PFSK-1 (cell line): ENCODE data around the gene KIAA0753.

Experiments
- POLR2AphosphoS5 ChIP-seq: IDR thresholded peaks from 2 replicates; pipeline ENCODE4 v1.6.1; 2012; ENCODE audit warnings: low read depth, mild to moderate bottlenecking, control low read depth, low read length, moderate library complexity
- SIN3A ChIP-seq: IDR thresholded peaks from 2 replicates; pipeline ENCODE4 v1.6.1; 2012; ENCODE audit warnings: mild to moderate bottlenecking, low read length, moderate library complexity, borderline replicate concordance; ENCODE audit not compliant: insufficient read depth
- TAF1 ChIP-seq: IDR thresholded peaks from 2 replicates; pipeline ENCODE4 v1.6.1; 2012; ENCODE audit warnings: low read length, control low read depth, borderline replicate concordance; ENCODE audit not compliant: insufficient read depth
- TF ChIP-seq, protein P1 (sequence below), 2 experiments: IDR thresholded peaks; 2 replicates each; pipeline versions ENCODE4 v1.6.1 to v1.8.0; 2011 to 2012; ENCODE audit warnings: low read depth in 2 of 2, low read length in 2 of 2, control low read depth in 1 of 2, inconsistent platforms in 1 of 2, mild to moderate bottlenecking in 1 of 2, moderate library complexity in 1 of 2; ENCODE audit not compliant: insufficient read depth in 1 of 2

DNA sequence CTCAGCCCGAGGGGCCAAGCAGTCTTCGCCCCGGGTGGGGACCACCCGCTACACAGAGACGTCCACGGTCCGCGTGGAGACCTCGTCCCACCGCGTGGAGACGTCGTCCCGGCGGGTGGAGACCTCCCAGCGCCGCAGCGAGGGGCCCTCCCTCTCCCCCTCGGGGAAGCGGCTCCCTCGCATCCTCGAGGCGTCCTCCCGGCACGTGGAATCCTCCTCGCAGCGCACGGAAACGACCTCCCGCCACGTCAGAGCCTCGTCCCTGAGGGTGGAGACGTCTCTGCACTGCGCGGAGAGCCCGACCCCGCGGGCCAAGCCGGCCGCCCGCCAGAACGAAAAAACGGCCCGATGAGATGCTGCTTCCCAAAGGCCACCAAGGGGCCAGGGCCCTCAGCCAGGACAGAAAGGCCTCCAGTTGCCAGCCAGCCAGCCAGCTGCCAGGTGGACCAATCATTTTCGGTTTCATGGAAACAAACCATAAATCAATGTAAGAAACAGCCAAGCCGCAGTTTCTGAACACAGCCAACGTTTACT lies 11.5 kb upstream of the KIAA0753 start:
- no peak for TF ChIP-seq POLR2AphosphoS5
- TF ChIP-seq TAF1 = no peak
- TF ChIP-seq, protein P1, sequence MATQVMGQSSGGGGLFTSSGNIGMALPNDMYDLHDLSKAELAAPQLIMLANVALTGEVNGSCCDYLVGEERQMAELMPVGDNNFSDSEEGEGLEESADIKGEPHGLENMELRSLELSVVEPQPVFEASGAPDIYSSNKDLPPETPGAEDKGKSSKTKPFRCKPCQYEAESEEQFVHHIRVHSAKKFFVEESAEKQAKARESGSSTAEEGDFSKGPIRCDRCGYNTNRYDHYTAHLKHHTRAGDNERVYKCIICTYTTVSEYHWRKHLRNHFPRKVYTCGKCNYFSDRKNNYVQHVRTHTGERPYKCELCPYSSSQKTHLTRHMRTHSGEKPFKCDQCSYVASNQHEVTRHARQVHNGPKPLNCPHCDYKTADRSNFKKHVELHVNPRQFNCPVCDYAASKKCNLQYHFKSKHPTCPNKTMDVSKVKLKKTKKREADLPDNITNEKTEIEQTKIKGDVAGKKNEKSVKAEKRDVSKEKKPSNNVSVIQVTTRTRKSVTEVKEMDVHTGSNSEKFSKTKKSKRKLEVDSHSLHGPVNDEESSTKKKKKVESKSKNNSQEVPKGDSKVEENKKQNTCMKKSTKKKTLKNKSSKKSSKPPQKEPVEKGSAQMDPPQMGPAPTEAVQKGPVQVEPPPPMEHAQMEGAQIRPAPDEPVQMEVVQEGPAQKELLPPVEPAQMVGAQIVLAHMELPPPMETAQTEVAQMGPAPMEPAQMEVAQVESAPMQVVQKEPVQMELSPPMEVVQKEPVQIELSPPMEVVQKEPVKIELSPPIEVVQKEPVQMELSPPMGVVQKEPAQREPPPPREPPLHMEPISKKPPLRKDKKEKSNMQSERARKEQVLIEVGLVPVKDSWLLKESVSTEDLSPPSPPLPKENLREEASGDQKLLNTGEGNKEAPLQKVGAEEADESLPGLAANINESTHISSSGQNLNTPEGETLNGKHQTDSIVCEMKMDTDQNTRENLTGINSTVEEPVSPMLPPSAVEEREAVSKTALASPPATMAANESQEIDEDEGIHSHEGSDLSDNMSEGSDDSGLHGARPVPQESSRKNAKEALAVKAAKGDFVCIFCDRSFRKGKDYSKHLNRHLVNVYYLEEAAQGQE (IDR thresholded peaks at IDR 0.05; ENCODE audit: insufficient read depth in 1 of 2, low read depth in 2 of 2, low read length in 2 of 2) = no peak
- TF ChIP-seq SIN3A = no peak
